GM18517 (cell line): ENCODE data around the gene ATF6B.

ENCODE experiments used
- ATAC-seq: cut with Tn5 transposase; IDR thresholded peaks from one replicate; pipeline ENCODE4 v1.9.1; 2021; ENCODE audit warnings: mild to moderate bottlenecking, moderate library complexity; ENCODE audit not compliant: unreplicated experiment

The ATF6B gene

GRCh38 chr6:32127717-32128592 lies at the start of gene ATF6B:
Gene ATF6B (minus strand): TSS chr6:32128246. CDS start chr6:32128207, 39 bp downstream.
- peak; percentile 85 for ATAC-seq

- no peak for ATAC-seq
Observed at GRCh38 chr6:32177183-32177787, 49.2 kb upstream of the ATF6B start.

- ATAC-seq = no peak
Observed at GRCh38 chr6:32176476-32177182, 48.6 kb upstream of the ATF6B start.

- peak; percentile 29 for ATAC-seq
Observed at GRCh38 chr6:32175711-32176475, 47.8 kb upstream of the ATF6B start, which contains the start of gene AGPAT1. Gene AGPAT1 (minus strand): TSS chr6:32176084. CDS start chr6:32171496, 4,588 bp downstream.

GRCh38 chr6:32175322-32175710 lies 47.3 kb upstream of the ATF6B start:
- ATAC-seq = no peak

DNA sequence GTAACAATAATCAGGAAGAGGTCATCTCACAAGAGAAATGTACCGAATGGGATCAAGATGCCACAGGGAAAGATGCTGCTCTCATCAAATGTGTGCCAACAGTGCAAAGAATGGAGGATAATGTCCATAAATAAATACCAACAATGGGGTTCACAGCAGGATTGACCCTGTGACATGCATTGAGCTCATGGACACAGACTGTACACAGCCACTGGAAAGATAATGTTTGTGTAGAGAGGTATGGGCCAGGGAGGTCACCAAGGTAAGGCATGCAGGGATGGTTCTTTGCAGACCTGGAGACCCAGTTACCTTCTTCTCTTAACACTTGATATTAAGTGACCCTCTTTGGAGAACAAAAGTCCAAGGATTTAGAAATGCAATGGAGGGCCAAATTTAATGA lies 46.4 kb upstream of the ATF6B start:
- ATAC-seq = no peak

DNA sequence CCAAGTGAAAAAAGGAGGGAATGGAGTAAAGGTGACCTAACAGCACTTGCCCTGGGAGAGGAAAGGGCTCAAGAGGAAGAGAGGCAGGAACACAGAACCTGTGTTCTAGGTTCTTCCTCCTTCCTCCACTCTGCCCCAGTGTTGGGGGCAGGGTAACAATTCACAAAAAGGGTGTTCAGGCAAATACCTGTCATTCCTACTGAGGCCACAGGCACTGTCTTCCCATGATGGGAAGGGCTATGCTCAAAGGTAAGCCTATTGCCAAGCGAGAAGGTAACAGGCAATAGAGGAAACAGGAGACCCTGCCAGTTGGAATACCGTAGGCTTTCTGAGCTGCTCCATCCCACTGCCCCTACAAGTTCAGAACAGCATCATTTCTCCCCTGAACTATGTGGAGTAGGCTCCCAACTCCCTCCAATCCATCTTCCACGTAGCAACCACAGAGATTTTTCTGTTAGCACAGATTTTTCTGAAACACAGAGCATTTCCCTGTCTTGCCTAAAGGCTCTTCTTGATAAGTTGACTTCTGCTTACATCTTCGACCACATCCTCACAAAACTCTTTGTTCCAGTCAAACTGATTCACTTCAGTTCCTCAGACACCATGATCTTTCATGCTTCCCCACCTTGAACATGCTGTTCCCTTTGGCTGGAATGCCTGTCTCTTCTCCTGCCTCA lies 45.1 kb upstream of the ATF6B start:
- ATAC-seq = no peak

GRCh38 chr6:32171234-32171633 lies 43.2 kb upstream of the ATF6B start:
- ATAC-seq = no peak

DNA sequence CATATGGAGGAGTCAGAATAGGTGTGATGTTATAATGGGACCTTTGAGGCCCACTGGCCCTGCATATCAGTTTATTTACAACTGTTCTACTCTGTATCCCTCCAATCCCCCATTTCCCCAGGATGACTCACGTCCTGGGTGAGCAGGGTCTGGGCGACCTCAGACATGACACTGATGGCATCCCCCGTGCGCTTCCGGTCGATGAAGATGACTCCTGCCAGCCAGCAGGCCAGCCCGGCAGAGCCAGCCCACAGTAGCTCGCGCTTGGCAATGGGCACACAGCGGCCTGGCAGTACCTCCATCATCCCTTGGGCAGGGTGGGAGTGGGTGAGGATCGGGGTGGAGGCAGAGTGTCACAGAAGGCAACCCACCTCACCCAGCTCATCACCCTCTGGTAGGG lies 42.2 kb upstream of the ATF6B start:
- no peak for ATAC-seq

GRCh38 chr6:32168807-32169591 lies 41.0 kb upstream of the ATF6B start:
- no peak for ATAC-seq

DNA sequence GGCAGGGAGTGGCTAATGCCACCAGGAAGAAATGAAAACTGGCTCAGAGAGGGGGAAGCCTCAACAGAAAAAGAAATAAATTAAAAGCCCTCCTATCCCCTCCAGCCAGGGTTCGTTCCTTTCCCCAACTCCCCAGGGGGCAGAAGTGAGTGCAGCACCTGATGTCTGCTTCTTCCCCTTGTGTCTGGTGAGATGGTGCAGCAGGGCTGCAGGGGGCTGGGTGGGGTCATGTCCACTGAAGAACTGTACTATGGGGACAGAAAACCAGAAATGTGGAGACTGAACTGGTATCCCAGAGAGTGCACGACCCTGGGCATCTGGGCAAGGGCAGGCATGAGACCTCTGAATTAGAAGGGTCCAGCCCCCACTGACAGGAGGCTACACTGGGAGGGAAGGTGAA lies 40.3 kb upstream of the ATF6B start:
- no peak for ATAC-seq

DNA sequence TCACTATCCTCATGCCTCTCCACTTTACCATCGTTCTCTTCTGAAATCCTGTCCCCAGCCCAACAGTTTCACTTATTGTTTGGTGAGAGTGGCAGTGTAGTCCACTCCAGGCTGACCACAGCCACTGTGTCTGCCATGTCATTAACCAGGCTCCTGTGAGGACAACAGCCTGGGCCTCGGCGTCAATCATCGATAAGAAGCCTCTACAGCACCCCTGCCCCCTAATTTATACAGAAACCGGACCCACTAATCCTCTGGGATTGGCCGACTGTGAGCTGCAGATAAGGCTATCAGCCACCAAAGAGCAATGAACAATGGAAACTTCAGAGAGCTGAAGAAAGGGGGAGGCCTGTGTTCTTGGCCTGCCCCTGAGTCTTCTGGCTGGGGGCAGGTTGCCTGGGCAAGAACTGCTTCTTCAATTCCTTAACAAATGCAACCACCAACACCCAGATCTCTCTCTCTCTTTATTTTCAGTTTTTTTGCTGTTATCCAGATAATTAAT lies 39.8 kb upstream of the ATF6B start:
- ATAC-seq = no peak

GRCh38 chr6:32167154-32167760 lies 39.2 kb upstream of the ATF6B start:
- ATAC-seq = no peak

DNA sequence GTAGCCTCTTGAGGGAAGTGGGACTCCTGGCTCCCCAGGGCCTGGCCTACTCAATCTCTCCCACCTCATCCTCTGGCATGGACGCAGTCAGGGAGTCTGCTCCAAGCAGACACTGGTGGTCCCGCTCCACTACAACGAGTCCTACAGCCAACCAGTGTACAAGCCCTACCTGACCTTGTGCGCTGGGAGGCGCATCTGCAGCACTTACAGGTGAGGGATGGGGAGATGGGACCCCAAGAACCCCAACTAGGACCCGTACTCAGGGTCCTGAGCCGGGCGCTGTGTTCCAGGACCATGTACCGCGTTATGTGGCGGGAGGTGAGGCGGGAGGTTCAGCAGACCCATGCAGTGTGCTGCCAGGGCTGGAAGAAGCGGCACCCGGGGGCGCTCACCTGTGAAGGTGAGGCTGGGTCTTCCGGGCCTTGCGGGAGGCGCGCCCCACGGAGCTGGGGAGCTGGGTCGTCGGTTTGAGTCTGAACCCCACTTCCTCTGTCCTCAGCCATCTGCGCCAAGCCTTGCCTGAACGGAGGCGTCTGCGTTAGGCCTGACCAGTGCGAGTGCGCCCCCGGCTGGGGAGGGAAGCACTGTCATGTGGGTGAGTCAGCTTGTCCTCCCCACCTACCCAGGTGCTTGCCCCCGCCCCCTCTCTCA lies 38.5 kb upstream of the ATF6B start:
- ATAC-seq = no peak

- no peak for ATAC-seq
Observed at GRCh38 chr6:32164295-32164694, 36.2 kb upstream of the ATF6B start, which contains the start of gene EGFL8. Gene EGFL8 (plus strand): TSS chr6:32164595. CDS start chr6:32166166, 1,571 bp downstream.

DNA sequence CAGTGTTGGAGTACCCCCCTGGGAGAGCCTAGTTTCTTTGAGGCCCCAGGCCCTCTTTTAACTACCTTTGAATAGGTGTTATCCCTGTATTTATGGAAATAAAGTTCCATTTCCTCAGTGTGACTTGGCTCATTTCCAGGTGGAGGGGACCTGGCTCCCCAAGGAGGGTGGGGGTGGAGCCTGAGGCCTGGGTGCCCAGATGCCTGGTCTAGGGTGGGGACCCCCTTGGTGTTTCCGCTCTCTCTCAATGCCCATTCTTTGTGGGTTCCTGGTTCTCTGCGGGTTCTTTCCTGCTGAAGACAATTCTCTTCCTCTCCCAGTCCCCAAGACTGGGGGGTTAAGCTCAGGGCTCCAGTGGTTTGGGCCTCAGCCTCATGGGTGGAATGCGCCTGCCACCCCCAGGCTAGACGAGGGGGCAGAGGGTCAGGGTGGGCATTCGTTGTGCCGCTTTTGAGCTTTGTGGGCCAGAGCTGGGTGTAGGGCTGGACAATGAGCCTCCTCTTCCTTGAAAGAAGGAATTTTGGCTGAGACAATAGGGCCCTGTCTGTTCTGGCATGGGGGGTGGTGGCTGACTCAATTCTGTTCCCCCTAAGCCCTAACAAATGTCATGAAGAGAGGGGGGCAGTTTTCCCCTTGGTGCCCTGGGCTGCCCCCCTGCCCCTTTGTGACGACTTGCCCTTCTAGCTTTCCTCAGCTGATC lies 35.7 kb upstream of the ATF6B start:
- no peak for ATAC-seq

GRCh38 chr6:32158052-32158451 lies 30.0 kb upstream of the ATF6B start:
- no peak for ATAC-seq

DNA sequence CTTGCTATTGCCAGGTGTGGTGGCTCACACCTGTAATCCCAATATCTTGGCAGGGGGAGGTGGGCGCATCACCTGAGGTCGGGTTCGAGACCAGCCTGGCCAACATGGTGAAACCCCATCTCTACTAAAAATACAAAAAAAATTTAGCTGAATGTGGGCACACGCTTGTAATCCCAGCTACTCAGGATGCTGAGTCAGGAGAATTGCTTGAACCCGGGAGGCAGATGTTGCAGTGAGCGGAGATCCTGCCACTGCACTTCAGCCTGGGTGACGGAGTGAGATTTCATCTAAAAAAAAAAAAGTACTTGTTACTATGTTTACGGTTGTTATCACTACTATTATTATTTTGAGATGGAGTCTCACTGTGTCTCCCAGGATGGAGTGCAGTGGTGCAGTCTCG lies 28.8 kb upstream of the ATF6B start:
- ATAC-seq = no peak
